MCF 10A (cell line): ENCODE results near the gene HTR7. TPM values are rescaled to one million over a fixed set of nuclear protein-coding genes. Genes with fewer than 3 reads are reported as not detected.

ENCODE experiments used
- BruUV-seq: library from RNA; stranded (reverse); fragments of 400-500 nt; replicated peaks from 2 replicates; lab custom pipeline; 2021; lab: Mats Ljungman, UMichigan
- CTCF ChIA-PET: fragments of 300-600 bp; sonication (Branson Sonifier 250); formaldehyde crosslinking; extraction: SDS; loops from one replicate; lab custom pipeline; 2021; ENCODE audit warnings: antibody characterized with exemption, inconsistent platforms; lab: Yijun Ruan, JAX
- POLR2A ChIA-PET: fragments of 300-600, 350-650 bp; sonication (Branson Sonifier 250); formaldehyde crosslinking; extraction: SDS; loops from one replicate; lab custom pipeline; 2020; ENCODE audit warnings: antibody characterized with exemption, inconsistent platforms; lab: Yijun Ruan, JAX
- DNase-seq: peaks from one replicate; pipeline ENCODE4 v3.0.0-alpha.2; 2018; ENCODE audit not compliant: unreplicated experiment
- H3K27ac Mint-ChIP-seq: one replicate; pipeline ENCODE4 v1.8.0; 2022; ENCODE audit warnings: mild to moderate bottlenecking, low read depth, mixed read lengths; ENCODE audit not compliant: unreplicated experiment
- H3K27me3 Mint-ChIP-seq: one replicate; pipeline ENCODE4 v1.8.0; 2022; ENCODE audit warnings: mixed read lengths; ENCODE audit not compliant: insufficient read depth, unreplicated experiment
- H3K36me3 Mint-ChIP-seq: one replicate; pipeline ENCODE4 v1.8.0; 2022; ENCODE audit warnings: mild to moderate bottlenecking, moderate library complexity, mixed read lengths; ENCODE audit not compliant: insufficient read depth, unreplicated experiment
- H3K4me1 Mint-ChIP-seq: one replicate; pipeline ENCODE4 v1.8.0; 2022; ENCODE audit warnings: mixed read lengths; ENCODE audit not compliant: insufficient read depth, unreplicated experiment
- H3K4me3 Mint-ChIP-seq: one replicate; pipeline ENCODE4 v1.8.0; 2022; ENCODE audit warnings: mild to moderate bottlenecking, moderate library complexity, mixed read lengths; ENCODE audit not compliant: unreplicated experiment
- H3K9me3 Mint-ChIP-seq: one replicate; pipeline ENCODE4 v1.8.0; 2022; ENCODE audit warnings: mixed read lengths; ENCODE audit not compliant: unreplicated experiment
- CTCF ChIP-seq: fragments of 200-600 bp; IDR thresholded peaks from one replicate; pipeline ENCODE4 v1.8.0; 2022; ENCODE audit warnings: antibody characterized with exemption, mild to moderate bottlenecking; ENCODE audit not compliant: unreplicated experiment
- intact Hi-C: fragments of 100-400 bp; cut with micrococcal nuclease; formaldehyde crosslinking; loops from 2 replicates; pipeline ENCODE4 v1.14.1; 2022
- total RNA-seq: library from RNA; stranded (reverse); gene quantifications from 2 replicates; pipeline ENCODE4 v1.2.3, GENCODE V29; 2022

The HTR7 gene
- total RNA-seq, 1 experiment from 2014 or later, result 15.3 TPM

GRCh38 chr10:90723416-90724068 lies 134.3 kb downstream of the HTR7 start:
- no peak overlapping the region for H3K4me3 Mint-ChIP-seq
- POLR2A ChIA-PET, result interaction anchor here (0.7 kb wide), 1 partner anchor 836 kb away, joined by 3 read pairs; no protein-coding TSS in a partner anchor
- H3K27me3 Mint-ChIP-seq, result no peaks in the 10 kb centered on the region
- DNase-seq, result no peak
- H3K36me3 Mint-ChIP-seq, result peaks cover 6% of the 10 kb centered on the region
- CTCF ChIA-PET, result interaction anchor here (0.6 to 0.9 kb wide), 3 partner anchors 14 to 739 kb away, joined by 3 to 4 read pairs (median 3); no protein-coding TSS in a partner anchor
- no peaks in the 10 kb centered on the region for H3K9me3 Mint-ChIP-seq
- no peaks in the 10 kb centered on the region for H3K4me1 Mint-ChIP-seq
- H3K27ac Mint-ChIP-seq, result no peak overlapping the region
- no peak for TF ChIP-seq CTCF
- no TSS peak for BruUV-seq
- intact Hi-C loops, result no loop called here

- POLR2A ChIA-PET, result no interaction called here
These were observed 135.0 kb downstream of the HTR7 start for GRCh38 chr10:90722832-90723231.

GRCh38 chr10:90718182-90718581 lies 139.7 kb downstream of the HTR7 start:
- no peaks in the 10 kb centered on the region for H3K4me1 Mint-ChIP-seq
- peak; percentile 21 for DNase-seq
- ChIA-PET POLR2A (interaction anchor here (1.2 kb wide), 1 partner anchor 58 kb away, joined by 4 read pairs; no protein-coding TSS in a partner anchor), CTCF (no interaction called here)
- H3K9me3 Mint-ChIP-seq, result no peaks in the 10 kb centered on the region
- no TSS peak for BruUV-seq
- H3K36me3 Mint-ChIP-seq, result no peaks in the 10 kb centered on the region
- no peak for TF ChIP-seq CTCF
- H3K27me3 Mint-ChIP-seq, result no peaks in the 10 kb centered on the region
- no peak overlapping the region for H3K27ac Mint-ChIP-seq
- intact Hi-C loops, result no loop called here
- no peak overlapping the region for H3K4me3 Mint-ChIP-seq

More at GRCh38 chr10:90722832-90723231, 135.0 kb downstream of the HTR7 start:
- no peak for TF ChIP-seq CTCF
- peaks cover 6% of the 10 kb centered on the region for H3K36me3 Mint-ChIP-seq
- no peaks in the 10 kb centered on the region for H3K4me1 Mint-ChIP-seq
- no peaks in the 10 kb centered on the region for H3K27me3 Mint-ChIP-seq
- no peak overlapping the region for H3K4me3 Mint-ChIP-seq
- DNase-seq, result no peak
- intact Hi-C loops, result no loop called here
- CTCF ChIA-PET, result interaction anchor here (0.6 to 0.9 kb wide), 3 partner anchors 15 to 739 kb away, joined by 3 to 4 read pairs (median 3); no protein-coding TSS in a partner anchor
- H3K9me3 Mint-ChIP-seq, result no peaks in the 10 kb centered on the region
- H3K27ac Mint-ChIP-seq, result no peak overlapping the region
- no TSS peak for BruUV-seq

- intact Hi-C loops, result no loop called here
- no peak for TF ChIP-seq CTCF
- Mint-ChIP-seq H3K4me1 (no peaks in the 10 kb centered on the region), H3K36me3 (no peaks in the 10 kb centered on the region), H3K27ac (no peak overlapping the region), H3K4me3 (no peak overlapping the region), H3K9me3 (no peaks in the 10 kb centered on the region), H3K27me3 (no peaks in the 10 kb centered on the region)
- ChIA-PET POLR2A (no interaction called here), CTCF (interaction anchor here (0.7 kb wide), 1 partner anchor 476 kb away, joined by 3 read pairs; no protein-coding TSS in a partner anchor)
- no peak for DNase-seq
- no TSS peak for BruUV-seq
These were observed 145.3 kb downstream of the HTR7 start for GRCh38 chr10:90712529-90712928.
